Activated CD4-positive, alpha-beta T cell treated with anti-CD3 and anti-CD28 coated beads, Interleukin-2, amount 10 ng/mL, durations not matched to agents 7 days and 5 days (primary cell): ENCODE measurements around the gene B3GALNT2. TPM values are rescaled to one million over a fixed set of nuclear protein-coding genes. Genes with fewer than 3 reads are reported as not detected.
A peak's percentile ranks its signal among the peaks of the same experiment; 100 is the strongest.

Experiments used
- CTCF ChIA-PET: fragments of 350-600 bp; sonication (Branson Sonifier 250); formaldehyde crosslinking; loops from one replicate; lab custom pipeline; 2021; ENCODE audit warnings: antibody characterized with exemption; lab: Charles Lee
- POLR2A ChIA-PET: fragments of 350-600 bp; sonication (Branson Sonifier 250); formaldehyde crosslinking; loops from one replicate; lab custom pipeline; 2021; ENCODE audit warnings: antibody characterized with exemption; lab: Charles Lee
- DNase-seq: peaks from one replicate; pipeline ENCODE4 v3.0.0-alpha.2; 2020
- H3K27ac Mint-ChIP-seq: one replicate; pipeline ENCODE4 v1.8.0; 2021; ENCODE audit warnings: mild to moderate bottlenecking, moderate library complexity, mixed read lengths
- H3K27me3 Mint-ChIP-seq: one replicate; pipeline ENCODE4 v1.8.0; 2021; ENCODE audit warnings: mixed read lengths
- H3K36me3 Mint-ChIP-seq: one replicate; pipeline ENCODE4 v1.8.0; 2021; ENCODE audit warnings: low read depth, mixed read lengths
- H3K4me1 Mint-ChIP-seq: one replicate; pipeline ENCODE4 v1.8.0; 2021; ENCODE audit warnings: mixed read lengths
- H3K4me3 Mint-ChIP-seq: one replicate; pipeline ENCODE4 v1.8.0; 2021; ENCODE audit warnings: mild to moderate bottlenecking, moderate library complexity, mixed read lengths
- H3K9me3 Mint-ChIP-seq: one replicate; pipeline ENCODE4 v1.8.0; 2021; ENCODE audit warnings: mixed read lengths
- total RNA-seq, 2 experiments: library from RNA; stranded (reverse); gene quantifications; one replicate each; pipeline ENCODE4 v1.2.3, GENCODE V29; 2021

The B3GALNT2 gene
- total RNA-seq, 2 experiments from 2014 or later, result 12.2 to 13.2 TPM

DNA sequence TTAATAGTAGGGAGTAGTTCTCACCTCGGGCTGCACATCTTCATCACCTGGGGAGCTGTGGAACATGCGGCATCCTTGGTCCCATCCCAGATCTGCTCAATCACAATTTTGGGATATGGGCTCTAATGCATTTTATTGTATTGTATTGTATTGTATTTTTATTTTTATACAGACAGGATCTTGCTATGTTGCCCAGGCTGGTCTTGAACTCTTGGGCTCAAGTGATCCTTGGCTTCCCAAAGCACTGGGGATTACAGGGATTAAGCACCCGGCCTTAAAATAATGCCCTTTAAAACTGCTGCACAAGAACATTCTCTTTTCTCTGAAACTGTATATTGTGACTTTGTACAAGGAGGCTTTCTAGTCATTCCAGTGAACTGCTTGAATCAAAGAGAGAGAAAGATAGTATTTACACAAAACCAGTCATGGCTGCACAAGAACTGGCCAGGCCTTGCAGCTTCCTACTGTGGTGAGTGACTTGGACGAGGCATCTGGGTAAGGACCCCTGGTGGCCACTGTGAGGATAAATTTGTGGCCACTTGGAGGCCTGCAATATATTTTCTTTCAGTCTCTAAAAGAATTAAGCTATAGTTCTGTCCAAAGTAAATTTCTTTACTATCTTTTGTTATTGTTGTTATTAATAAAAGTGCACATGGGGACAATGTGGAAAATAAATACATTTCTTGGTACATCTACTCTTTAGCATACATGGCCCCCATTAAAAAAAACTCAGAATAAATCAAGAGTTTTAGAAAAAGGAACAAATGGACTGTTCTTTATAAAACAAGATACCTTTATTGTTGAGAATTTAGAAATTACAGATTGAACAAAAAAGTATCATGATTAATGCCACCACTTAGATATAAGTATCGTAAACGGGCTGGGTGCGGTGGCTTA lies 89.0 kb downstream of the B3GALNT2 start:
- Mint-ChIP-seq H3K9me3 (no peaks in the 10 kb centered on the region), H3K36me3 (peaks cover 4% of the 10 kb centered on the region), H3K4me3 (no peak overlapping the region), H3K27ac (no peak overlapping the region), H3K4me1 (peaks cover 9% of the 10 kb centered on the region), H3K27me3 (no peaks in the 10 kb centered on the region)
- POLR2A ChIA-PET, result no interaction called here
- CTCF ChIA-PET, result interaction anchor here (0.5 to 2.1 kb wide), 19 partner anchors 9 to 1091 kb away, joined by 3 to 7 read pairs (median 4); no protein-coding TSS in a partner anchor
- peak; percentile 70 for DNase-seq

DNA sequence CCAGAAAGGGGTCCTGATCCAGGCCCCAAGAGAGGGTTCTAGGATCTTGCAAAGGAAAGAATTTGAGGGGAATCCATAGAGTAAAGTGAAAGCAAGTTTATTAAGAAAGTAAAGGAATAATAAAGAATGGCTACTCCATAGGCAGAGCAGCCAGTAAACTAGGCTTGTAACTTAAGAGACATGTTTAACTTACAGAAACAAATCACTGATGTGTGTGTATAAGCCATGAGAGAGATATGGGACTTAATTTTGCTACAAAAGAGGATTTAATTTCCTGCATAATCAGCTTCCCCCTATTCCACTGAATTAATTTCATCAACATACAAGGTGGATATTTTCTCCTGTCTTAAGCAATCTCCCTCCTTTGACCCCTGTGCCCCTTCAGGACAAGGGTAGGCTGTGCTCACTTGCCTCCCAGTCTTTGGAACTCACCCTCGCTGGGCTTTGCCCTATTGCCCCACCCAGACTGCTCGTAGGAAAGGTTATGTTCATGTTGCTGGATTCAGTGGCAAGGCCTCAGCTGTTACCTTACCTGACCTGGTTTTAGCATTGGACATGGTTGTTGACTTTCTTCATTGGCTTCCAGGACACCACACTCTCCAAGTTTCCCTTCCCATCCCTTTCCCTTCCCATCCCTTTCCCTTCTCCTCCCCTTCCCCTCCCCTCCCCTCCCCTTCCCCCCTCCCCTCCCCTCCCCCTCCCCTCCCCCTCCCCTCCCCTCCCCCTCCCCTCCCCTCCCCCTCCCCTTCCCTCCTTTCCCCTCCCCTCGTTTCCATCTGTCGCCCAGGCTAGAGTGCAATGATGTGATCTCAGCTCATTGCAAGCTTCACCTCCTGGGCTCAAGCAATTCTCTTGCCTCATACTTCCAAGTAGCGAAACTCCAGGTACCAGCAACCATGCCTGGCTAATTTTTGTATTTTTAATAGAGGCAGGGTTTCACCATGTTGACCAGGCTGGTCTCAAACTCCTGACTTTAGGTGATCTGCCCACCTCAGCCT lies 92.5 kb downstream of the B3GALNT2 start:
- no peaks in the 10 kb centered on the region for H3K9me3 Mint-ChIP-seq
- DNase-seq, result no peak
- H3K27ac Mint-ChIP-seq, result peak overlapping the region; percentile 57
- CTCF ChIA-PET, result no interaction called here
- H3K4me1 Mint-ChIP-seq, result peaks cover 9% of the 10 kb centered on the region
- H3K36me3 Mint-ChIP-seq, result peaks cover 4% of the 10 kb centered on the region
- H3K27me3 Mint-ChIP-seq, result no peaks in the 10 kb centered on the region
- H3K4me3 Mint-ChIP-seq, result no peak overlapping the region
- POLR2A ChIA-PET, result no interaction called here

DNA sequence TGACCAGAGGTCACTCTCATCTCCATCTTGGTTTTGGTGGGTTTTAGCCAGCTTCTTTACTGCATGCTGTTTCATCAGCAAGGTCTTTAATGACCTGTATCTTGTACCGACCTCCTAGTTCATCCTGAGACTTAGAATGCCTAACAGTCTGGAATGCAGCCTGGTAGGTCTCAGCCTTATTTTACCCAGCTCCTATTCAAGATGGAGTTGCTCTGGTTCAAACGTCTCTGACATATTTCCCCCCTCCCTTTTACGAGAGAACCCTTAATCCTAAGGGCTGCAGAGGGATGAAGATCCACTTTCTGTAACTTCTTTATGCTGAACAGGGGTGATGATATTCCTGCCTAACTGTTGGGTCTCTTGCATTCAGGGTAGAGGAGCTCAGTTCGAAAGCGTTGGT lies 93.8 kb downstream of the B3GALNT2 start:
- ChIA-PET POLR2A (no interaction called here), CTCF (interaction anchor here (1.0 kb wide), 1 partner anchor 372 kb away, joined by 7 read pairs; no protein-coding TSS in a partner anchor)
- Mint-ChIP-seq H3K27me3 (no peaks in the 10 kb centered on the region), H3K4me3 (no peak overlapping the region), H3K4me1 (peaks cover 9% of the 10 kb centered on the region), H3K27ac (no peak overlapping the region), H3K36me3 (peaks cover 4% of the 10 kb centered on the region), H3K9me3 (no peaks in the 10 kb centered on the region)
- no peak for DNase-seq

DNA sequence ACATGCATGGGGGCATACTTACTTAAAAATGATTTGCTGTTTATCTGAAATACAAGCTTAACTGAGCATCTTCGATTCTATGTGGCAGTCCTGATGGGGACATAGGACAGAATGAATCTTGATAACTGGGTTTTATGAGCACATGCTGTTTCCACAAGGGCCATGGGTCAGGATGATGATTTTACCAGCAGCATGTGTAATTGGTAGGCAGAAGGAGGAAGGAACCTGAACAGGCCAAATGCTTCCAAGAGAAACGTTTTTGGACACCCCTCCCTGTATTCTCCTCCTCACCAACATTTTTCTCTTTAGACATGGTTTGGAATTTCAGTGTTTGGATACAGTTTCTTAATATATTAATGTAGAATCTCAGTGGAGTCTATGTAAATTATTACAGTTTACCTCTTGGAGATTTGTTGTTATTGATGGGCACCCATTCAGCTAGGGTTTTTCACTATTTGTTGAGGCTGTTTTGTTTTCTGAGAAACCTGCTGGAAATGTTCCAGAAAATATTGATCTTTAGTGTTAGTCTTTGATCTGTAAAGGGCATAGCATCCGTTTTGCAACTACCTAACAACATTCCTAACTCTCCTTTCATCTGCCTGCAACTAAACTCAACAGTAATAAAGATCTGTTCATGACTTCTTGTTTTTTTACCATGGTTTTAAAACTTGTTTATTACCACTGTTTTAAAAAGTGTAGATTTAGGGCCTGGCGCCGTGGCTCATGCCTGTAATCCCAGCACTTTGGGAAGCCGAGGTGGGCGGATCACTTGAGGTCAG lies 95.0 kb downstream of the B3GALNT2 start:
- no peaks in the 10 kb centered on the region for H3K9me3 Mint-ChIP-seq
- H3K27ac Mint-ChIP-seq, result no peak overlapping the region
- peaks cover 7% of the 10 kb centered on the region for H3K4me1 Mint-ChIP-seq
- peaks cover under 1% of the 10 kb centered on the region for H3K36me3 Mint-ChIP-seq
- CTCF ChIA-PET, result interaction anchor here (0.6 to 1.4 kb wide), 4 partner anchors 24 to 311 kb away, joined by 3 to 6 read pairs (median 3); no protein-coding TSS in a partner anchor
- DNase-seq, result no peak
- no peak overlapping the region for H3K4me3 Mint-ChIP-seq
- POLR2A ChIA-PET, result interaction anchor here (0.9 kb wide), 1 partner anchor 14 kb away, joined by 3 read pairs; no protein-coding TSS in a partner anchor
- H3K27me3 Mint-ChIP-seq, result no peaks in the 10 kb centered on the region

DNA sequence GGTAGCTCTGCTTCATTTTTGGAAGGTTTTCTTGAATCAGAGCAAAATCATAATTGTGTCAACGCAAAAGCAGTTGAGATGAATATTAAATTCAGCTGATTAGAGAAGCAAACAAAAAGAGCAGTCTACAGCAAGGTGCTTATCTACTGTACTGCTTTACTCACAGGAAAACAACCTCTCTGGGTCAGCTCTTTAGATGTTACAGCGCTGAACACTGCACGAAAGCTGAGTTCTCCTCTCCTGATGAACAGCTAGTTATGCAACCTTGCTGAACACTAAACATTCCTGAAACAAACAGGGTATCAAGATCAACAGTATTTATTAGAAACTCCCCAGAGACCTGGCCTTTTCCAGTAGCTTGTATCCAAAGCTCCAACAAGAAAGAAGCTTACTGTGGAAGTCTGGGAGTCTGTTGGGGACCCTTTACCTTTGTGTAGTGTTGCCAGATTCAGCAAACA lies 95.7 kb downstream of the B3GALNT2 start:
- CTCF ChIA-PET, result interaction anchor here (0.5 to 1.4 kb wide), 4 partner anchors 23 to 217 kb away, joined by 3 to 6 read pairs (median 3); no protein-coding TSS in a partner anchor
- Mint-ChIP-seq H3K27ac (no peak overlapping the region), H3K36me3 (peaks cover under 1% of the 10 kb centered on the region), H3K4me3 (no peak overlapping the region), H3K9me3 (no peaks in the 10 kb centered on the region), H3K27me3 (no peaks in the 10 kb centered on the region), H3K4me1 (peaks cover 7% of the 10 kb centered on the region)
- POLR2A ChIA-PET, result interaction anchor here (0.9 kb wide), 1 partner anchor 15 kb away, joined by 3 read pairs; no protein-coding TSS in a partner anchor
- DNase-seq, result no peak

DNA sequence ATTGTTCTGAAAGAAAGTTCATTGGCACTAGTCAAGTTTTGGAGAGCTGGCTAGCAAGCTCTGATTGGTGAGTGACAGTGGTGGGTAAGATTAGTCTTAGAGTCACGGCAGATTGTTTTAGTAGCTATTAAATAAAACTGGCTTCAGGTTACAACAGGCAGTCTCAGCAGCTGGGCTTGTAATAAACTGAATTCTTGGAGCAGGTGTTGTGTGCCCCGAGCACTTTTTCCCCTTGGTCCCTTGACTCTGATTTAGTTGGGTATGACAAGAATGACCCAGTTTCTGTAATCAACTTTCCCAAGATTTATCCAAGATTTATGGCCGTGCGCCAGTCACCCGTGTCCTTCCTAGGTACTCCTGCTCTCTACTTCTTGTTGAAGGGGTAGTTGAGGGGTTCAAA lies 96.8 kb downstream of the B3GALNT2 start:
- H3K9me3 Mint-ChIP-seq, result no peaks in the 10 kb centered on the region
- ChIA-PET CTCF (no interaction called here), POLR2A (no interaction called here)
- no peak overlapping the region for H3K27ac Mint-ChIP-seq
- H3K4me1 Mint-ChIP-seq, result peaks cover 6% of the 10 kb centered on the region
- DNase-seq, result no peak
- H3K36me3 Mint-ChIP-seq, result peaks cover 2% of the 10 kb centered on the region
- H3K27me3 Mint-ChIP-seq, result no peaks in the 10 kb centered on the region
- H3K4me3 Mint-ChIP-seq, result no peak overlapping the region

DNA sequence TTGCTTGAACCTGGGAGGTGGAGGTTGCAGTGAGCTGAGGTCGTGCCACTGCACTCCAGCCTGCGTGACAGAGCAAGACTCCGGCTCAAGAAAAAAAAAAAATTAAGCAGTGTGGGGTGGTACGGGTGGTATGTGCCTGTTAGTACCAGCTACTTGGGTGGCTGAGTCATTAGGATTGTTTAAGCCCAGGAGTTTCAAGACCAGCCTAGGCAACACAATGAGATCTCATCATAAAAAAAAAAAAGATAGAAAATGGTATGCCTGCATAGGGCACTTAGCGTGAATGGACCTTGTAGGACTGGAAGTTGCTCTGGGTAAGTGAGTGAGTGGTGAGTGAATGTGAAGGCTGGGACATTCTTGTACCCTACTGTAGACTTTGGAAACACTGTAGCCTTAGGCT lies 100.1 kb downstream of the B3GALNT2 start:
- ChIA-PET CTCF (interaction anchor here (0.6 kb wide), 1 partner anchor 268 kb away, joined by 3 read pairs; no protein-coding TSS in a partner anchor), POLR2A (no interaction called here)
- Mint-ChIP-seq H3K9me3 (no peaks in the 10 kb centered on the region), H3K36me3 (peaks cover 4% of the 10 kb centered on the region), H3K27me3 (no peaks in the 10 kb centered on the region), H3K4me3 (no peak overlapping the region), H3K27ac (no peak overlapping the region), H3K4me1 (no peaks in the 10 kb centered on the region)
- DNase-seq, result no peak

DNA sequence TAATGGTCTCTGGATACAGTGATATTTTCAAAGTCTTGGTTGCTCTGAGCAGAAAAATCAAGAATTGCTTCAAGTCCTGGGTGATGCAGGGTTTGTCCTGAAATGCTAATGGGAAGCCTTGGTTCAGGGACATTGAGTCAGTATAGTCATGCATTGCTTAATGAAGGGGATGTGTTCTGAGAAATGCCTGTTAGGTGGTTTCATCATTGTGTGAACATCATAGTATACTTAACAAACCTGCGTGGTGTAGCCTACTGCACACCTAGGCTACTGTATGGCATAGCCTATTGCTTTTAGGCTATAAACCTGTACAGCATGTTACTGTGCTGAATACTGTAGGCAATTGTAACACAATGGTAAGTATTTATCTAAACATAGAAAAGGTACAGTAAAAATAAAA lies 100.7 kb downstream of the B3GALNT2 start:
- no peaks in the 10 kb centered on the region for H3K9me3 Mint-ChIP-seq
- H3K36me3 Mint-ChIP-seq, result peaks cover 4% of the 10 kb centered on the region
- no peaks in the 10 kb centered on the region for H3K27me3 Mint-ChIP-seq
- CTCF ChIA-PET, result no interaction called here
- H3K4me1 Mint-ChIP-seq, result no peaks in the 10 kb centered on the region
- no peak overlapping the region for H3K4me3 Mint-ChIP-seq
- no peak for DNase-seq
- POLR2A ChIA-PET, result no interaction called here
- no peak overlapping the region for H3K27ac Mint-ChIP-seq

DNA sequence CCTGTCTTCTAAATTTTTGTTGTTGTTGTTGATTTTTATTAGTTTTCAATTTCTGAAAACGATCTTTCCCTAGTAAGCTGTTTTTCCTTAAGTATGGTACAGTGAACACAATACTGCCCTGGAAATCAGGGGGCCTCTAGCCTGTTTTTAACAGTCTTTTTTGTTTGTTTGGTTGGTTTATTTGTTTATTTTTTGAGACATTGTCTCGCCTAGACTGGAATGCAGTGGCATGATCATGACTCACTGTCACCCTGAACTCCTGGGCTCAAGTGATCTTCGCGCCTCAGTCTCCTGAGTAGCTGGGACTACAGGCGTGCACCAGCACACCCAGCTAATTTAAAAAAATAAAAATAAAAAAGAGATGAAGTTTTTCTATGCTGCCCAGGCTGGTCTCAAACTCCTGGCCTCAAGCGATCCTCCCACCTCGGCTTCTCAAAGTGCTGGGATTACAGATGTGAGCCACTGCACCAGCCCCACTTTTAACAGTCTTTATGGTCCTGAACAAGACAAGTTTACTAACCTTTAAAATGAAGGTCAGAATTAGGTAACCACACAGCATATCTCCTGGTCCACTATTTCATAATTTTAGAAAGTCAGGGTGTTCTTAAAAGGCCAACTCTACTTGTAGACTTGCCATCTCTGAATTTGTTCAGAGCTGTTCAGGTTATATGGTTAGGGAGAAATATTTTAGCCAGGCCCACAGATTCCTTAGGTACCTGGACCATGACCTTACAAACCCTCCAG lies 101.6 kb downstream of the B3GALNT2 start:
- ChIA-PET CTCF (interaction anchor here (0.6 kb wide), 1 partner anchor 26 kb away, joined by 3 read pairs; no protein-coding TSS in a partner anchor), POLR2A (no interaction called here)
- Mint-ChIP-seq H3K36me3 (peaks cover 5% of the 10 kb centered on the region), H3K4me1 (no peaks in the 10 kb centered on the region), H3K27ac (no peak overlapping the region), H3K9me3 (no peaks in the 10 kb centered on the region), H3K27me3 (no peaks in the 10 kb centered on the region), H3K4me3 (no peak overlapping the region)
- DNase-seq, result no peak

DNA sequence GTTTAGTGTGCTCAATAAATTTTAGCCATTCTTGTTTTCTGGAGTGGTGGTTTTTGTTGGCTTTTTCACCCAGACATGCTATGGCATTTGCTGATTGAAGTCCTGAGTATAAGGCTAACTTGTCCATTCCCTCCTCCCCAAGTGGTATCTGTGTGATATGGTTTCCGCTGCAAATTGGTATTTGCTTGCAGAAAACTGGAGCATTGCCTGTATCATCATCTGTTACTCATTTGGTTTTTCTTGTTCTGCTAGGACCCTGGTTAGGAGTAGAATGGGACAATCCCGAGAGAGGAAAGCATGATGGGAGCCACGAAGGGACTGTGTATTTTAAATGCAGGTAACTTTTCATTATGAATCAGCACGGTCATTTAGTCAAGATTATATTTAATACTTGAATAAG lies 103.0 kb downstream of the B3GALNT2 start:
- no peak for DNase-seq
- no peak overlapping the region for H3K4me3 Mint-ChIP-seq
- no peaks in the 10 kb centered on the region for H3K27me3 Mint-ChIP-seq
- peaks cover 5% of the 10 kb centered on the region for H3K36me3 Mint-ChIP-seq
- ChIA-PET CTCF (no interaction called here), POLR2A (no interaction called here)
- no peaks in the 10 kb centered on the region for H3K4me1 Mint-ChIP-seq
- no peaks in the 10 kb centered on the region for H3K9me3 Mint-ChIP-seq
- no peak overlapping the region for H3K27ac Mint-ChIP-seq
